Hepatocyte (in vitro differentiated cells): Measurements from ENCODE around the gene ENPP5.

ENCODE experiments used
- EZH2 ChIP-seq: fragments of 200-600 bp; sonication (generic); IDR thresholded peaks from 2 replicates; pipeline ENCODE4 v1.6.1; 2016; ENCODE audit warnings: antibody characterized with exemption, mild to moderate bottlenecking, borderline replicate concordance
- TF ChIP-seq, protein P1 (sequence below): fragments of 200-600 bp; sonication (generic); IDR thresholded peaks from 2 replicates; pipeline ENCODE4 v1.5.1; 2016; ENCODE audit warnings: antibody characterized with exemption, mild to moderate bottlenecking; ENCODE audit not compliant: poor library complexity

DNA sequence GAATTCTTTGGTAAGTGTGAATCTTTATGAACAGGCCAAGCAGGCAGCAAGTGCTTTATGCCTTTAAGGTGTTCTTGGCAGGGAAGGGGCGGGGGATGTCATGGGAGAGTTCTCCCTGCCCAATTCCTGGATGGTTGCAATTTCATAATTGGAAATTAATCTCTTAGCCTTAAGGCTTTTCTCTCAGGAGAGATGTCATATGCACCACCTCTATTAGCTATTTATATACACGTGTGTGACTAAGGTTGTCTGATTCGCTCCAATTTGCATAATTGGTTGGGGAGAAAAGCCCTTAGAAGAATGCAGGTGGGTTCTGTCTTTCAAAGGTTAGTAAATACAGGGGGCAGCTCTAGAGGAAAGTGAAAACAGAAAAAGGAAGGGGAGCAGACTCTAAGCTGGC lies 5.2 kb upstream of the ENPP5 start:
- TF ChIP-seq, protein P1, sequence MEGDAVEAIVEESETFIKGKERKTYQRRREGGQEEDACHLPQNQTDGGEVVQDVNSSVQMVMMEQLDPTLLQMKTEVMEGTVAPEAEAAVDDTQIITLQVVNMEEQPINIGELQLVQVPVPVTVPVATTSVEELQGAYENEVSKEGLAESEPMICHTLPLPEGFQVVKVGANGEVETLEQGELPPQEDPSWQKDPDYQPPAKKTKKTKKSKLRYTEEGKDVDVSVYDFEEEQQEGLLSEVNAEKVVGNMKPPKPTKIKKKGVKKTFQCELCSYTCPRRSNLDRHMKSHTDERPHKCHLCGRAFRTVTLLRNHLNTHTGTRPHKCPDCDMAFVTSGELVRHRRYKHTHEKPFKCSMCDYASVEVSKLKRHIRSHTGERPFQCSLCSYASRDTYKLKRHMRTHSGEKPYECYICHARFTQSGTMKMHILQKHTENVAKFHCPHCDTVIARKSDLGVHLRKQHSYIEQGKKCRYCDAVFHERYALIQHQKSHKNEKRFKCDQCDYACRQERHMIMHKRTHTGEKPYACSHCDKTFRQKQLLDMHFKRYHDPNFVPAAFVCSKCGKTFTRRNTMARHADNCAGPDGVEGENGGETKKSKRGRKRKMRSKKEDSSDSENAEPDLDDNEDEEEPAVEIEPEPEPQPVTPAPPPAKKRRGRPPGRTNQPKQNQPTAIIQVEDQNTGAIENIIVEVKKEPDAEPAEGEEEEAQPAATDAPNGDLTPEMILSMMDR, result no peak
- TF ChIP-seq EZH2, result no peak
